ENCODE results near the gene ZRANB3. TPM values are rescaled to one million over a fixed set of nuclear protein-coding genes. Genes with fewer than 3 reads are reported as not detected.

Gene ZRANB3
- total RNA-seq, 1 donor from 2014 or later, result 1.4 TPM

DNA sequence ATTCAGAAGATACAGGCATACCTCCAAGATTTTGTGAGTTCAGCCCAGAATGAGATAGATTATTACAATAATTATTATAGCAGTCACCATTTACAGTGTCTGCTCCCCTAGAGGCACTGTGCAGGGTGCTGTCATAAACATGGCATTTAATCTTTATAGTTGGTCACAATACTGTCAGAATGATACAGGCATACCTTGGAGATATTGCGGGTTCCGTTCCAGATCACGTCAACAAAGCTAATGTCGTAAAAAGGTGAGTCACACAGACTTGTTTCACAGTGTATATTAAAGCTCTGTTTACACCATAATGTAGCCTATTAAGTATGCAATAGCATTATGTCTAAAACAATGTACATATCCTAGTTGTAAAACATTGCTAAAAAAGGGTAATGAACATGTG, 45.6 kb downstream of the ZRANB3 start:
- Histone ChIP-seq H3K36me3 (peaks cover 26% of the 10 kb centered on the region), H3K9me3 (replicated peaks) (peaks cover 13% of the 10 kb centered on the region), H3K4me1 (no peaks in the 10 kb centered on the region), H3K4me3 (no peak overlapping the region), H3K27me3 (ENCODE audit: low read depth) (no peaks in the 10 kb centered on the region), H3K27ac (replicated peaks) (no peak overlapping the region)
- TF ChIP-seq, protein P1, sequence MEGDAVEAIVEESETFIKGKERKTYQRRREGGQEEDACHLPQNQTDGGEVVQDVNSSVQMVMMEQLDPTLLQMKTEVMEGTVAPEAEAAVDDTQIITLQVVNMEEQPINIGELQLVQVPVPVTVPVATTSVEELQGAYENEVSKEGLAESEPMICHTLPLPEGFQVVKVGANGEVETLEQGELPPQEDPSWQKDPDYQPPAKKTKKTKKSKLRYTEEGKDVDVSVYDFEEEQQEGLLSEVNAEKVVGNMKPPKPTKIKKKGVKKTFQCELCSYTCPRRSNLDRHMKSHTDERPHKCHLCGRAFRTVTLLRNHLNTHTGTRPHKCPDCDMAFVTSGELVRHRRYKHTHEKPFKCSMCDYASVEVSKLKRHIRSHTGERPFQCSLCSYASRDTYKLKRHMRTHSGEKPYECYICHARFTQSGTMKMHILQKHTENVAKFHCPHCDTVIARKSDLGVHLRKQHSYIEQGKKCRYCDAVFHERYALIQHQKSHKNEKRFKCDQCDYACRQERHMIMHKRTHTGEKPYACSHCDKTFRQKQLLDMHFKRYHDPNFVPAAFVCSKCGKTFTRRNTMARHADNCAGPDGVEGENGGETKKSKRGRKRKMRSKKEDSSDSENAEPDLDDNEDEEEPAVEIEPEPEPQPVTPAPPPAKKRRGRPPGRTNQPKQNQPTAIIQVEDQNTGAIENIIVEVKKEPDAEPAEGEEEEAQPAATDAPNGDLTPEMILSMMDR (IDR thresholded peaks at IDR 0.05; ENCODE audit: borderline replicate concordance), result no peak
- no peak for DNase-seq
- intact Hi-C loops (cut with micrococcal nuclease), result no loop called here

DNA sequence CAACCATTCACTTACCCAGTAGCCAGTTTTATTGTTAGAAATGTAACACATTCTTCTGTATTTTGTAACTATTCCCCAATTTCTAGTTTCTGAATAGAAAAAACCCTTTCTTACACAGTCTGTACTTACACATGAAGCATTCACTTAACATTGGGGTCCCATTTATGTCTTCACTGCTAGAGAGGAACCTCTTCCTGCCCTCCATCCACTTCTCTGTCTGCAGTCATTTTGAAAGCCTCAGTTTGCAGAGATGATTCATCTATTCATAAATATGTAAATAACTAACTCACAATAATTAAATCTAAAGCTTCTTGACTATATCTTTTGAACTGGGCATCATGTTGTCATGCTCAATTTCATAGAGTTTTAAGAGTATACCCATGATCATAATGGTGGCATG, 55.9 kb downstream of the ZRANB3 start:
- H3K36me3 ChIP-seq, result no peaks in the 10 kb centered on the region
- no peak for DNase-seq
- H3K9me3 ChIP-seq (replicated peaks), result no peaks in the 10 kb centered on the region
- TF ChIP-seq, protein P1 (IDR thresholded peaks at IDR 0.05; ENCODE audit: borderline replicate concordance), result no peak
- H3K4me3 ChIP-seq, result no peak overlapping the region
- H3K4me1 ChIP-seq, result no peaks in the 10 kb centered on the region
- no peak overlapping the region for H3K27ac ChIP-seq (replicated peaks)
- no peaks in the 10 kb centered on the region for H3K27me3 ChIP-seq (ENCODE audit: low read depth)
- intact Hi-C loops (cut with micrococcal nuclease), result loop anchor here (10.0 kb wide), 1 partner anchor 240 kb away; no protein-coding TSS in a partner anchor

GRCh38 chr2:135473567-135473966, 57.5 kb downstream of the ZRANB3 start:
- intact Hi-C loops (cut with micrococcal nuclease), result loop anchor here (10.0 kb wide), 1 partner anchor 241 kb away; no protein-coding TSS in a partner anchor
- DNase-seq, result no peak

GRCh38 chr2:135471106-135471505, 59.9 kb downstream of the ZRANB3 start:
- Histone ChIP-seq H3K9me3 (replicated peaks) (no peaks in the 10 kb centered on the region), H3K4me3 (no peak overlapping the region), H3K27me3 (ENCODE audit: low read depth) (no peaks in the 10 kb centered on the region), H3K36me3 (no peaks in the 10 kb centered on the region), H3K27ac (replicated peaks) (no peak overlapping the region), H3K4me1 (no peaks in the 10 kb centered on the region)
- no peak for DNase-seq
- intact Hi-C loops (cut with micrococcal nuclease), result loop anchor here (10.0 kb wide), 1 partner anchor 244 kb away; no protein-coding TSS in a partner anchor
- TF ChIP-seq, protein P1 (IDR thresholded peaks at IDR 0.05; ENCODE audit: borderline replicate concordance), result no peak

More at GRCh38 chr2:135473567-135473966, 57.5 kb downstream of the ZRANB3 start:
- Histone ChIP-seq H3K9me3 (replicated peaks) (no peaks in the 10 kb centered on the region), H3K4me1 (no peaks in the 10 kb centered on the region), H3K4me3 (no peak overlapping the region), H3K27ac (replicated peaks) (no peak overlapping the region), H3K36me3 (no peaks in the 10 kb centered on the region), H3K27me3 (ENCODE audit: low read depth) (no peaks in the 10 kb centered on the region)
- TF ChIP-seq, protein P1 (IDR thresholded peaks at IDR 0.05; ENCODE audit: borderline replicate concordance), result peak; percentile 65

DNA sequence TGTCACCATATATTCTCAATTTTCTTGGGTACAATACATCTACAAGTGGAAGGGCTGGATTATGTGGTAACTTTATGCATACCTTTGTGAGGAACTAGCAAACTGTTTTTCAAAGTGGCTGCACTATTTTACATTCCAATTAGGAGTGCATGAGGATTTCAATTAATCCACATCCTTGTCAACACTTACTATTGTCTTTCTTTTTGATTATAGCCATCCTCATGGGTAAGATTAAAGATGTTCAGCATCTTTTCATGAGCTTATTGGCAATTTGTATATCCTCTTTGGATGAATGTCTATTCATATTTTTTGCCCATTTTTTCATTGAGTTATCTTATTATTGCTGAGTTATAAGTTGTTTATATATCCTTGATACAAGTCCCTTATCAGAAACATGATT, 73.7 kb downstream of the ZRANB3 start:
- peaks cover 33% of the 10 kb centered on the region for H3K9me3 ChIP-seq (replicated peaks)
- TF ChIP-seq, protein P1 (IDR thresholded peaks at IDR 0.05; ENCODE audit: borderline replicate concordance), result no peak
- H3K27ac ChIP-seq (replicated peaks), result no peak overlapping the region
- no peaks in the 10 kb centered on the region for H3K4me1 ChIP-seq
- no peak overlapping the region for H3K4me3 ChIP-seq
- peaks cover 12% of the 10 kb centered on the region for H3K36me3 ChIP-seq
- DNase-seq, result no peak
- intact Hi-C loops (cut with micrococcal nuclease), result no loop called here
- H3K27me3 ChIP-seq (ENCODE audit: low read depth), result no peaks in the 10 kb centered on the region
